ENCODE results near the gene FHOD3.

FHOD3 gene

DNA sequence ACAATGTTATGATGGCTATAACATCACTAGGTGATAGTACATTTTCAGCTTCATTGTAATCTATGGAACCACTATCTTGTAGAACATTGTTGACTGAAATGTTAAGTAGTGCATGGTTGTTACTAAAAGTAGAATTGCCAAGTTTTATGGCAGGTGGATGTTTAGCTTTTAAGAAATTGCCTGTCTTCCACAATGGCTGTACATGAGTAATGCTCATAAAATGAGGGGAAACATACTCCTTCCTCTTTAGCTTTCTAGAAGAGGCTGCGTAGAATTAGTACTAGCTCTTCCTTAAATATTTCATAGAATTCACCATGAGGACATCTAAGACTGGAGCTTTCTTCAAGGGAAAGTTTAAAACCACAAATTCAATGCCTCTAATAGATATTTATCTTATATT, 370.3 kb downstream of the FHOD3 start:
- no peak for DNase-seq (ENCODE audit: low read depth)

DNA sequence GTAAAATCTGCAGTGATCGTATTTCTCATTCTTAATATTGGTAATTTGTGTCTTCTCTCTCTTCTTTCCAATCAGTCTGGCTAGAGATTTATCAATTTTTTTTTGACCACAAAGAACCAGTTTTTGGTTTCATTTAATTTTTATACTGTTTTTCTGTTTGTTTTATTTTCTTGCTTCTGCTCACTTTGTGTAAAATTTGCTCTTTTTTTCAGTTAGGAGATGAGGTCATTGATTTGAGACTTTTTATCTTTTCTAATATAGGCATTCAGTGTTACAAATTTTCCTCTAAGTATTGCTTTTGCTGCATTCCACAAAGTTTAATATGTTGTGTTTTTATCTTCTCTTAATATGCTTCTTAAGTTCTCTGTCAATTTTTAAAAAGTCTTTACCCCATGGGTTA, 370.8 kb downstream of the FHOD3 start:
- no peak for DNase-seq (ENCODE audit: low read depth)

DNA sequence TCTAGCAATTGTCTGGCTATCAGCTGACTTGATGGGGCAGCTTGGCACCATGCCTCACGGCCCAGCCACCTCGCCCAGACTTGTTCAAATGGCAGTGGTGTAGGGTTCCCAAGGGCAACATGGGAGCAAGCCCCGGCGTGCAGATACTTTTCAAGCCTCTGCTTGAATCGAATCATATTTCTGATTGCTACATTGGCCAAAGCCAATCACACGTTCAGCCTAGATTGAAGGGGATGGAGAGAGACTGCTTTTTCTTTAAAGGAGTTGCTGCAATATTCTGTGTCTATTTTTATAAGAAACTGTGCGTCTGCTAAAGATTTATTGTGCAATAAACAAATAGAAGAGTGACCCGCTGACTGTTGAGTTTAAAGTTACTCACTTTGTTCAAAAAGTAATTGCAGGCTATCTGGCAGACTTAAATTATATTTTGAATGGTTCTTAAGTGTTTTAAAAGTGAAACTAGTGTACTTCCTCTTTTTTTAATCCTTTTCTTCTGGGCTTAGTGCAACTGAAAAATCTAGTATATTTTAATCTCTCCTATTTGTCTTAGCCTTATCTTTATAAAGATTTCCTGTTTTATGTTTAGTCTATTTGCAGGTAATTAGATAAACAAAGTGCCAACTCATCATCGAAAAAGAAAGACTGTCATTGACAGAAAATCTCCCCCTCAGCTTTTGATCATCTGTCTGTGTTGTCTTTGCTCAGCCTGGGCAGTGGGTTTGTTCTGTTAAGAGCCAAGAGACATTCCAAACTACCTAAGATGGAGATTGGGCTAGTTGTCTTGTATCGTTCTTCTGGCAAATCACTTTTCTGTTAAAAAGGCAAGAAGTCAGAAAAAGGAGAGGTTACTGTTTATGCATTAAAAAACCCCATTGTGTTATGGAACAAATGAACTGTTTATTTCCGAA, 375.2 kb downstream of the FHOD3 start:
- no peak for DNase-seq (ENCODE audit: low read depth)

DNA sequence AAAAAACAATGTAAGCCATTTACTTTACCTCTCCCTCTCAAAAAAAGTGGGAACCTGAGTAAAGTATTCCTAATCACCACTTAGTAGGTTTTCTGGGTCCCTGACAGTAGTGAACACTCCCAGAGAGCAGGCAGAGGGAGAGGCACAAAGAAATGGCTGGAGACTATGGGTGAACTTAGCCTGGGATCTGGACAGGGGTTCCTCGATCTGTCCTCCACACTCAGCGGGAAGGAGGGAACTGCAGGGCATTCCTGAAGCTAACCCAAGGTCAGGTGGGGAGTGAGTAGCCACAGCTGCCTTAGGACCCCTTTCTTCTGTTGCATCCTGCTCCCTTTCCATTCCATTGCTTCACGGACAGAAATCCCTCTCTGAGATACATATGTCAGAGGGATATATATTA, 375.9 kb downstream of the FHOD3 start:
- DNase-seq (ENCODE audit: low read depth): no peak

DNA sequence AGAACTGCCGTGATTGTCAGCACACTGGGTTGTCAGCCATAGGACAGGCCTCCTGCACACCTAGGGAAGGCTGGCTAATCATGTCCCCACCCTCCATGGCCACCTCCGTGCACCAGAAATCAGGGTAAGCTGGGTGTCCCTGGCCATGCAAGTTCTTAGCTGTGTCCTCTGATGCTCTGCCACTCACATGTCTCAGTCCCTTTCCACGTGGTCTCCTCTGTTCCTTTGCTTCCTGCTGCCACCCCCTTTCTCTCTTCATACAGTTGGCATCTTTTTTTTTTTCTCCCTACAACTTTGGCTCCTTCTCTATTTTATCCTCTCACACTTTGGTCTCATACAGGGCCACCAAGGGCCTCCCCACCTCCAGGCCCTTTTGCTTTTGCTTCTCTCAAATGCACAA, 377.6 kb downstream of the FHOD3 start:
- no peak for DNase-seq (ENCODE audit: low read depth)

DNA sequence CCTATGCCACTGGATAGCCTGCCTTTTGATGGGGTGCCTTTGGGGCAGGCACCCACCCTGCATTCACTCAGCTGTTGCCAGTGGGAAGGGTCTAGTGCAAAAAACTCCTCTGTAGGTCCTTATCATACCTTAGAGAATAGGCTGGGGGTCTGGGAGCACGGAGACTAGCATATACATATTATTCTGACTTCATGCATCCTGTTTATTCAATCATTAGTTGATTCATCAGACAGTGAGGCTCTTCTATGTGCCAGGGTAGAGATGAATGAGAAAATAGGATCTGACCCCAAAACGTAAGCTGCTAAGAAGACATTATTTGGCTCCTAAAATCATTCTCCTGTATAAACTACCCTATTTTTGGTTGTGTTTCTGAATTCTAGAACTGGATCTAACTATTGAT, 378.0 kb downstream of the FHOD3 start:
- no peak for DNase-seq (ENCODE audit: low read depth)

DNA sequence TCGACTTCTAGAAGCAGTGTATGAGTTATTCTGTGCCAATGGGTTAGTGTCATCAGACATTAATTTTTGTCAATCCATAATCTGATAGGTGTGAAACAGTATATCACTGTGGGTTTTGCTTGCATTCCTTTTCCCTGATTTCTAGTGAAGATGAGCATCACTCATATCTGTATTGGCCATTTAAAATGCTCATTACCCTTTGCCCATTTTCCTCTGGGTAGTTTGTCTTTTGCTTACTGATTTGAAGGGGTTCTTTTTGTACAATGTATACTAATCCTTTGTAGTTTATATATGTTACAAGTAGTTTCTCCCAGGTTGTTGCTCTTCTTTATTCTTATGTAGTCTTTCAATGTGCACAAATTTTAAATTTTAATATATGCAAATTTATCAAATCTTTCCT, 379.1 kb downstream of the FHOD3 start:
- DNase-seq (ENCODE audit: low read depth): no peak

DNA sequence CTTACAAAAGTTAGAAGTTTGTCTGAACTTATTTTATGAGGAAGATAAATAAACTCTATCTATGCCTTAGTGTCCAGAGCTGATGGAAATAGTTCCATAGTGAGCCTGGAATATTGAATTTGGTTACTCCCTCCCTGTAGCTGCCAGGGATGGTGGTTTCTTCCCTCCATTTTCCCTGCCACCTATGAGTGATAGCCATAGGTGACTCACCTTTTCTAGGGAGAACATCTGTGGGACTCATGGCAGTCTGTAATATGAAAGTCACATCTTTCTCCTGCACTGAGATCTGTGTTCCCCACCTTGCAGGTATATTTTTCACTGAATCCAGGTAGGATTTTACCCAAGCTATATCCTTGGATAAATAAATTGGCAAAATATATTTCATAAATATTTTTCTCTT, 382.5 kb downstream of the FHOD3 start:
- DNase-seq (ENCODE audit: low read depth): no peak

DNA sequence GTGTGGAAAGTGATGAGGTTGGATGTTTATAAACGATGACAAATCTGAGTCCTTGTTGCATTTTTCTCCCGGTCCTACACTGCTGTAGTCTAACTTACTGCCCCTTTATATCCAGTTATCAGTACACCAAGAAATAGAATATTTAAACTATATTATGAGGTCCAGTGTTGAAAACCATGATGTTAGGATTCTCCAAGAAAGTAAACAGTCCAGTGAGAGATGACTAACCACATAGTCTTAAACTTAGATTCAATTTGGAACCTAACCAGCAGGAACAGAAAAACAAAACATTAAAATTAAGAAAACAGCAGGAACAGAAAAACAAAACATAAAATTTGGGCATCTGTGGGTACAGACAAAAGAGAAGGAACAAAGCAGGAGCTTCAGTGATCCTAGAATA, 388.1 kb downstream of the FHOD3 start:
- no peak for DNase-seq (ENCODE audit: low read depth)

DNA sequence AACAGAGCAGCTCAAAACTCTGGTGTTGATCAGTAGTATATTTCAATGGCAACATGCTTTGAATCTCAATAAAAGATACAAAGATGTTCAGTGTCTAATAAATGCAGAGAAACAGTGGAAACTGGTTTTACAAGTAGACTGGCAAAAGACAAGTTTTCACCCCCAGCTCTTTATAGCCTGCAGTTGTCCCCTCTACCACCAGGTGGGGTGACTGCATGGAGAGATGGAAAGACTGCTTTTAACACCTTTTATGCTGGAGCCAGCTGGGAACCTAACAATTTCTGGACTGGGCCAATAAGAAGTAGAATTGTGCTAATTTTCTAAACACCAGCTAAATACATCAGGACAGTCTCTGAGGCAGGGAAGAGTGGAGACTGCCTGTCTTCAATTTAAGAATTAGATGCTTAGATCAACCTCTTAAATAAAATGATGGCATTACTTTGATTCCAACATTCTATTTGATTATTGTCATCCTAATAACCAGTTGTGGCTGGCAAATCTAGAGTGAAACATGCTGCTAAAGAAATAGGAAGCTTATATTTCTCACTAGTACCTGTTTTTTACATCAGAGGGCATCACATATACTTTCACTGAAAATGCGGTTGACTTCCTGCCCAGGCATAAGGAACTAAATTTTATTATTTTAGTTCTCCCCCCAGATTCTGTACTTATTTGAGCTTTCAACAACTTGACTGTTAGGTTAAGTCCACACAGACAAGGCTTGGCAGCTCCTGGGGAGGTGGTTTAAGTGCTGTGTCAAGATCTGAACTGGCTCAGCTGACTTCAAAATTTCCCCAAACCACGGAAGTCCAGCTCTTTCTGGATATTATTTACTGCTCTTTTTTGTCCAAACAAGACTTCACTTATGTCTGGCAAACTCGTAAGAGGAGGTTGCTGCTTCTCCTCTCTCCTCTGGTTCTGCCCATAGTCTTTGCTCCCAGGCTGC, 390.8 kb downstream of the FHOD3 start:
- peak; percentile 35 for DNase-seq (ENCODE audit: low read depth)

DNA sequence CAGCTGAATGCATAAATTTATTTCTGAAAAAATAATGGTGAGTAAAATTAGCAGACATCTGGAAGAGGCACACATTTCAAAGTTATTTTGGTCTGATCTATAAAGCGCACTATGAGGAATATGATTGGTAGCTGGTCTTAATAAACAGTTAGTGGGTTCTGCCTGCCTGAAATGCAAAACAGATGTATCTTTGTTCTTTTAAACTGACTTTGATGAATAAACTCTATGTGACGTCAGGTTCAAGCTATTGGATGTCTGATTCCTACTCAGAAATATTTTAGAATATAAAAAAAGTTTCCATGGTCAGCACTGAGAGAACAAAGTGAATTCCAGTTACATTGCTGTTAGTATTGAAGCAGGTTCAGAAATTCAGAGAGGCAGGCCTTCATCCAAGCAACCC, 394.9 kb downstream of the FHOD3 start:
- DNase-seq (ENCODE audit: low read depth): no peak

DNA sequence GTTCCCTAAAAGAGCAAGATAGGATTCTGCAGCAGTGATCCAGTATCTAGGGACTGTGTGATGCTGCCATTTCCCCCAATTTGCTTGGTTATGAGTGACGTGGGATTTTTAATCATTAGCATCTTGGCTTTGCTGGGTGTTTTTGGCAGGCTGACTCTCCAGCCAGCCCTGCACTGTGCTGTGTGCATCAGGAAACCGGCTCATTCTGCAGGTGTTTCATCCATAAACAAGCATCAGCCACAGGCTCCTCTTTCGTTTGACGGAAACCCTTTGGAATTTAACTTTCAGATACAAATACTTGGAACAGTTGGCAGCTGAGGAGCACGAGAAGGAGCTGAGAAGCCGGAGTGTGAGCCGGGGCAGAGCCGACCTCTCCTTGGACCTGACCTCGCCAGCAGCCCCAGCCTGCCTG, 395.4 kb downstream of the FHOD3 start:
- DNase-seq (ENCODE audit: low read depth): no peak

DNA sequence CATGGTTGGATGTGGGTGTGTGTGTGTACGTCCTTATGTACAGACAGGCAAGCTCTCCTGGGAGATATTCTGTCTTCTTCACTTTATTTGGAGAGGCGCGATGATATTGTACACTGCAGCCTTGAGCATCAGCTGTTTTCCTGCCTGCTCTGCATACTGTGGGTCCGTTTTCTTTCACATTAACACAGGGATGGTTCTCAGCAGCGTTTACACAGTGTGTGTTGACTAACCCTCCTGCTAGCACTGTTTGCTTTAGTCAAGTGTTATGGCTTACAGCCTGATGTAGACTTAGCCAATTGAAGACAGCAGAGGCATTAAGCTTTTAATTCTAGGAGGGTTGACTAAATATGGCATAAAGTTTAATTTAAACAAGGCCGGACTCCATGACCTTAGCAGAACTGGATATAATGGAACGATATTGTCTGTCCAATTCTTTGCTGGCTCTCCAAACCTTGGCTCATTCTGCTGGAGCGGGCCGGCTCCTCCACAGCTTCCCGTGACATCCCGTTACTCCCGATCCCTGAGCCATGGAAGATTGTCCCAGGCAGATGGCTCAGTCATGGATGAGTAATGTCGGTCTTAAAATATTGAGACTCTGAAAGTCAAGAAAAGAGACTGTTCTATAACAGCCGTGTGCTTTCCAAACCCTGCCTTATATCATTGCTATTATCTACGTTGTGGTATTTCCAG, 396.6 kb downstream of the FHOD3 start:
- DNase-seq (ENCODE audit: low read depth): no peak

DNA sequence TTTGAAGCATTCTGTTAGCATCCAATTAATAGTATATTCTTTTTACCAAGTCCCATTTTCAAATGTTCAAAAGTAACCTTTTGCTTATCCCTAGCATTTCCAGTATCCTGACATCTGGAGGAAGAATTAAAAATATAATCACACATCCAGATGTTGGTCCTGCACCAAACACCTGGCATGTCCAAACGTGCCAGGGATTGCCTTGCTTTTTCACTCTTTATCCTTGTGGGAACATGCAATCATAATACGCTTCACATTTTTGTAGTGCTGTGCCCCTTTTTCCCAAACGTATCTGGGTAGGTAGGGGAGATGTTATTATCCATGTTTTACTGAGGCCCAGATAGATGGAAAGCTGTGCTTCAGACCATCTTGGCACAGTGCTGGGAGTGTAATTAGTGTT, 398.3 kb downstream of the FHOD3 start:
- no peak for DNase-seq (ENCODE audit: low read depth)

DNA sequence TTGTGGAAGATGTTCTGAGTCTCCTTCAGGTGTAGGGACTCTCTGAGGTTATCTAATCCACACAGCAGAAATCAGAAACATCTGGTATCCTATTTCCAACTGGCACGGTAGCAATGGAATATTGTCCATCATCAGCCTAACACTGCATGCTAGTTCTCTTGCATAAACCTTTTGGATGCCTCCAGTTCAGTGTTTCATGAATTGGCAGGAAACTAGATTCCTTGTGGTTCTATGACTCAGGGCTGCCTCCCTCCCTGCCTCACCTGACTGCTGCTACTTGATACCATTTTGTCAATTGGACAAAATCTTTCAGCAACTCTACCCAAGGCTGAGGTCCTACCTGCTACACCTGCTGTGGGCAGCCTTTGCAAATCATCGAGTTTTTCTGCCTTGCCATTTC, 400.4 kb downstream of the FHOD3 start:
- no peak for DNase-seq (ENCODE audit: low read depth)

DNA sequence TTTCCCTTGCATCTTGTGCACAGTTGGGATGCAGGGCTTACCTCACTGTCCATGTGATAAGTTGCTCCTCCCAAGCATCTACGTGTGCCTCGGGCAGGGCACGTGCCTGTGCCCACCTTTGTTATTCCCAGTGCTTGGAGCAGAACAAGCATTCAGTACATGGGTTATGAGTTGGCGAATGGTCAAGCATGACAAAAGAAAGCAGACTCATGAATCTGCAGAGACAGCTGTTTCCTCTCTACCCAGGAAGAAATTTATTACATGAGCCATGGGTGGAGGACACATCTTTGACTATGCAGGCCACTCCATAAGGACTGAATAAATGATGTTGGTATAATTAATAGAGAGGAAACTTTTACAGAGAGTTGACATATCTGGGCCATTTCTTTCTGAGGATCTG, 403.4 kb downstream of the FHOD3 start:
- no peak for DNase-seq (ENCODE audit: low read depth)

DNA sequence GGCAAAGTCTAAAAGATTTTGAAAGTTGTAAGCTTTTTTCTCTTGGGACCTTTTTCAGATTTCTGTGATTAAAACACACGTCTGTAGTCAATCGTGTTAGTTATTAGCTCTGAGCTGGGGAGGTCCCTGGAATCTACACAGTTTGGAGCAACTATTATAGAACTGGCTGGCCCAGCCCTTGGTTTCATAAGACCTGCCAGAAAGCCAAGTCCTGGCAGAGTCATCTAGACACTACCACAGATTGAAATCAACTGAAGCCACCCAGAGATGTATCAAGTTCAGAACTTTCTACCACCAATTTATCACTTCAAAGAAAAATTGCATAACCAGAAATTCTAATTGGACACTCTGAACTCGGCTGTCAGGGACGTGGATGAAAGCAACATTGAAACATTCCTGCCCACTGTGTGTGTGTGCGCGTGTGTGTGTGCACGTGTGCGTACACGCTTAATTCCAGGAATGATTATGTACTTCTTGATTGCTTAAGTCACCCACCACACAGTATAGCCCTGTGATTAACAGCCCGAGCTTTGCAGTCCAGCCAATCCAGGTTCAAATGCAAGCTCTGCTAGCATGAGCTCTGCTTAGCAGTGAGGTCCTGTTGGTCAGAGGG, 405.0 kb downstream of the FHOD3 start:
- DNase-seq (ENCODE audit: low read depth): no peak

DNA sequence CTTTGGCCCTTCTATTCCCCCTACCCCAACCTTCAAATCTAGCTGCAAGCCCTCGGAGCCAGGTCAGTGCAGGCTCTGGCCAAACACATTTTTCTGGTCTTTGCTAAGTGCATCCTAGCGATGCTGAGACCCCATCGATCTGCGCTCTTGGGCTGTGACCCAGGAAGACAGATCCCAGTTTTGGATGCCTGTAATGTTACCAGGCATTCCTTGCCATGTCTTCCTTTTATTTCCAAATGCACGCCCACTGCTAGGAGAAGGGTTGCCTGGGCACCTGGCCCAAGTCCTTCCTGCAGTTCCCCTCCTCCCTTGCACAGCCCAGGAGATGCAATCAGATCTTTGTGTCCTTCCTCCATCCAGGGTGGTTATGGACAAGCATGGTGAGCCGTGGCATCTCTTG, 406.6 kb downstream of the FHOD3 start:
- no peak for DNase-seq (ENCODE audit: low read depth)

DNA sequence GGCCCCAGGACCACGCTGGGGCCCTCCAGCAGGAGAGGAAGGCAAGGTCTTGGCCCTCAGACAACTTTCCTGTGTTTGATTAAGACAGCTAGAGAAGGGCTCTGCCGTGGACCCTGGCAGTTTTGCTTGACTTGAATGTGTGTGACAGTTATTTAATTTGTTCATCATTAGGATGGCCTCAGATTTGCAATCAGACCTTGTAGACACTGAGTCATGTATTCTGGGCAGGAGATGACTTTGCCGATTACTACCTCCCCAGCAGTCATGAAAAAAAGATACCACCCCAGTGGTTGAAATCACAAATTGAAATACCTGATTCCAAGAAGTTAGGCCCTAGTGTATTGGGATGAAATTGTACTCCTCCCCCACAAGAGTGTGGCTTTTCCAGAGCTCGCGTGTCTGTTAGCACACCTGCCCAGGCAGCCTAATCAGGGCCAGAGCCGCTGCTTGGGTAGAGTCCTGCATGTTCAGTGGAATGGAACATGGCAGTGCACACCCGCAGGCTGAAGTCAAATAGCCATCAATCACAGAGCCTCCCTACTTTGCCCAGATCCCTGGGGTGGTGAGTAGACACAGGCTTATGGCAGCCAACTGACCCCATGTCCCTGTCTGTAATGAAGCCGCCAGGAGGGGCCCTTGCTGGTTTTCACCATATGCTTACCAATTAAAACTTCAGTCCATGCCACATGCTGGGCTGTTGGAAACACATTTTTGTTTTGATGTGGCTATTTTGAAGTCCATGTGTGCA, 408.8 kb downstream of the FHOD3 start:
- no peak for DNase-seq (ENCODE audit: low read depth)

DNA sequence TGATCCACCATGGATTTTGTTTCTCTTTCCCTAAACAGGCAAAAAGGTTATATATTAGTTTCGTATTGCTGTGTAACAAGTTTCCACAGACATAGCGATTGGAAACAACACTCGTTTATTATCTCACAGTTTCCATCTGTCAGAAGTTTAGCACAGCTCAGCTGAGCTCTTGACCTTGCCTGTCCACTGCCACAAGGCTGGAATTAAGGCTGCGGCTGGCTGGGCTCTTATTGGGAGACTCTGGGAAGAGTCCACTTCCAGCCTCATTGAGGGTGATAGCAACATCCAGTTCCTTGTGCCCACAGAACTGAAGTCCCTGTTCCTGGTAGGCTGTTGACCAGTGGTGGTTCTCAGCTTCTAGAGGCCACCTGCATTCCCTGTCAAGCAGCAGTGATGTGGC, 410.9 kb downstream of the FHOD3 start:
- DNase-seq (ENCODE audit: low read depth): no peak

DNA sequence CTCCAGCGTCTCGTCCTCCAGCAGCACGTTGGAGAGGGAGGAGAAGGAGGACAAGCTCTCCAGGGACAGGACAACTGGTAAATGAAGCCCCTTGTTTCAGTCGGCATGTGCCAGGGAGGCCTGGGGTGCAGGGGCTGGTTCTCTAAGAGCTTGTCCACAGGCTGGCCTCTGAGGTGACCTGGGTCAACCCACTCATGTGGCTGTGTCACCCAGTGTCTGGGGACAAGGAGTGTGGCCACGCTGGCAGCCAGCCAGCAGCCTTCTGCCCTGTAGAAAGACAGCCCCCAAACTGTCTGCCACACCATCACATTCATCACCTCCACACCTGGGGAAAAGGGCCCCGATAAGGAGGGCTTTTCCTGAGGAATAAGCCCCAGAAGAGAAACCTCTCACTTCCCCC, 411.8 kb downstream of the FHOD3 start:
- no peak for DNase-seq (ENCODE audit: low read depth)
